Transverse colon (tissue), 4 donors: ENCODE measurements around the gene ERICH4.

Source experiments
- CTCF ChIP-seq, 5 experiments: fragments of 200-600 bp in 3 of 5; fragments of 450-650 bp in 2 of 5; sonication (generic) in 3 of 5; IDR thresholded peaks; 1 replicate in 2 of 5; 2 replicates in 3 of 5; pipeline ENCODE4 v1.5.1; 2016 to 2017; ENCODE audit warnings: antibody characterized with exemption in 5 of 5, inconsistent platforms in 3 of 5, mild to moderate bottlenecking in 2 of 5, moderate library complexity in 1 of 5
- POLR2A ChIP-seq: fragments of 450-650 bp; IDR thresholded peaks from one replicate; pipeline ENCODE4 v1.6.1; 2016; ENCODE audit warnings: antibody characterized with exemption, mild to moderate bottlenecking, moderate library complexity
- POLR2AphosphoS5 ChIP-seq, 3 donors: sonication (generic); formaldehyde crosslinking; IDR thresholded peaks; one replicate each; pipeline ENCODE4 v1.6.1; 2016; ENCODE audit warnings: antibody characterized with exemption in 3 of 3

GRCh38 chr19:41411968-41412265 is 31.0 kb upstream of the ERICH4 start:
- TF ChIP-seq CTCF (IDR thresholded peaks at IDR 0.05), result no peak
- no peak for TF ChIP-seq POLR2A
- no peak for TF ChIP-seq POLR2AphosphoS5 (IDR thresholded peaks at IDR 0.05)
